GM23248 (cell line): ENCODE measurements around the gene NSF. TPM values are rescaled to one million over a fixed set of nuclear protein-coding genes. Genes with fewer than 3 reads are reported as not detected.
A peak's percentile ranks its signal among the peaks of the same experiment; 100 is the strongest.

Experiments
- DNase-seq: peaks from one replicate; pipeline ENCODE4 v3.0.0-alpha.2; 2015
- H2AFZ ChIP-seq: fragments of 200-600 bp; sonication (generic); 2 replicates; pipeline ENCODE4 v1.6.1; 2016; ENCODE audit warnings: antibody characterized with exemption
- H3F3A ChIP-seq: fragments of 200-600 bp; sonication (generic); 2 replicates; pipeline ENCODE4 v1.6.1; 2016; ENCODE audit warnings: mild to moderate bottlenecking, antibody characterized with exemption, mixed run types; ENCODE audit not compliant: insufficient read depth
- H3K27ac ChIP-seq: fragments of 200-600 bp; sonication (generic); 2 replicates; pipeline ENCODE4 v1.5.1; 2016; ENCODE audit warnings: mild to moderate bottlenecking
- H3K27me3 ChIP-seq: fragments of 200-600 bp; sonication (generic); replicated peaks from 2 replicates; pipeline ENCODE4 v1.6.1; 2016; ENCODE audit warnings: mild to moderate bottlenecking; ENCODE audit not compliant: insufficient read depth
- H3K36me3 ChIP-seq: fragments of 200-600 bp; sonication (generic); 2 replicates; pipeline ENCODE4 v1.6.1; 2016; ENCODE audit warnings: low read depth, mild to moderate bottlenecking
- H3K4me1 ChIP-seq: fragments of 200-600 bp; sonication (generic); 2 replicates; pipeline ENCODE4 v1.6.1; 2016; ENCODE audit warnings: mild to moderate bottlenecking; ENCODE audit not compliant: insufficient read depth
- H3K4me2 ChIP-seq: fragments of 200-600 bp; sonication (generic); one replicate; pipeline ENCODE4 v1.6.1; 2016; ENCODE audit warnings: mild to moderate bottlenecking; ENCODE audit not compliant: unreplicated experiment
- H3K4me3 ChIP-seq: fragments of 200-600 bp; sonication (generic); 2 replicates; pipeline ENCODE4 v1.5.1; 2016; ENCODE audit warnings: mild to moderate bottlenecking
- H3K79me2 ChIP-seq: fragments of 200-600 bp; sonication (generic); 2 replicates; pipeline ENCODE4 v1.6.1; 2016; ENCODE audit warnings: mild to moderate bottlenecking; ENCODE audit not compliant: insufficient read depth
- H3K9ac ChIP-seq: fragments of 200-600 bp; sonication (generic); 2 replicates; pipeline ENCODE4 v1.6.1; 2016; ENCODE audit warnings: mild to moderate bottlenecking
- H3K9me2 ChIP-seq: fragments of 200-600 bp; sonication (generic); 2 replicates; pipeline ENCODE4 v1.6.1; 2016; ENCODE audit warnings: mixed run types, mild to moderate bottlenecking, moderate library complexity; ENCODE audit not compliant: insufficient read depth
- H3K9me3 ChIP-seq: fragments of 200-600 bp; sonication (generic); one replicate; pipeline ENCODE4 v1.6.1; 2017; ENCODE audit warnings: low read depth
- H4K20me1 ChIP-seq: fragments of 200-600 bp; sonication (generic); 2 replicates; pipeline ENCODE4 v1.6.0; 2016; ENCODE audit not compliant: insufficient read depth
- EZH2 ChIP-seq: fragments of 200-600 bp; sonication (generic); IDR thresholded peaks from 2 replicates; pipeline ENCODE4 v1.6.1; 2018; ENCODE audit warnings: antibody characterized with exemption, mild to moderate bottlenecking; ENCODE audit not compliant: insufficient read depth, poor library complexity, severe bottlenecking
- EZH2phosphoT487 ChIP-seq: fragments of 200-600 bp; sonication (generic); IDR thresholded peaks from 2 replicates; pipeline ENCODE4 v1.6.1; 2018; ENCODE audit warnings: antibody characterized with exemption, moderate library complexity, mild to moderate bottlenecking, low read depth; ENCODE audit not compliant: insufficient read depth
- WGBS, 2 experiments: methylation state at CpG; one replicate each; pipeline ENCODE4 v1.1.6; 2015 to 2017; ENCODE audit warnings: low lambda C conversion rate in 2 of 2, low coverage in 1 of 2; ENCODE audit errors: missing lambda C conversion rate in 2 of 2; 5-methylcytosine and 5-hydroxymethylcytosine counted together
- in situ Hi-C: fragments of 300-500 bp; cut with MboI; formaldehyde crosslinking; loops from 2 replicates; pipeline ENCODE4 v1.15.0; 2020
- polyA plus RNA-seq: library from polyadenylated mRNA; unstranded; fragments of >200 nt; fragmentation: Nextera tagmentation; extraction: Ambion mirVana; gene quantifications from 2 replicates; pipeline ENCODE4 v1.2.1, GENCODE V29; 2016
- total RNA-seq: library from RNA; depleted of rRNA; stranded (reverse); fragments of >200 nt; shearing (Covaris generic); gene quantifications from 2 replicates; pipeline ENCODE4 v1.2.3, GENCODE V29; 2014

The NSF gene
- total and polyA plus RNA-seq, 2 experiments from 2014 or later, result 44.2 to 44.9 TPM

DNA sequence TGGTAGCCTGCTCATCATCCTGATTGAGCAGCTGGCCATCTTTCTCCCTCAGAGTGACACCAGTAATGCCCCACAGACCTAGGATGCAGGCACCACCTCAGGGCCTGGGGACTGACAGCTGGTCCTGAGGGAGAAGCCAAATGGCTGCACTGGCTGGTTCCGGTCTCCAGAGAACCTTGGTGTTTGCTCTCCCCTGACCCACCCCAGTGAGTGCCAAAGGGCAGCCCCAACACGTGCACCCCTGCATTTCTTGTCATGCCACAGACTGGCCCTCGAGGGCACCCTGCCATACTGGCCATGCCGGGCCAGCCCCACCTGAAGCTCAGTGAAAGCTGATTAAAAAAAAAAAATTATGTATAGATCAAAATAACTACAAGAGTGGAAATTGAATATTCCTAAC, 127.5 kb downstream of the NSF start:
- Histone ChIP-seq H3F3A (no peaks in the 10 kb centered on the region), H3K27ac (no peak overlapping the region), H3K36me3 (peaks cover 19% of the 10 kb centered on the region; the same call in 1 of the 2 replicates), H2AFZ (no peak overlapping the region), H3K79me2 (no peaks in the 10 kb centered on the region), H4K20me1 (no peaks in the 10 kb centered on the region), H3K4me1 (0 out of 2 replicates have a peak, but pooled peaks cover 12% of the 10 kb centered on the region), H3K9me2 (no peaks in the 10 kb centered on the region), H3K9ac (no peak overlapping the region), H3K4me3 (no peak overlapping the region), H3K9me3 (no peaks in the 10 kb centered on the region), H3K4me2 (no peak overlapping the region), H3K27me3 (no peaks in the 10 kb centered on the region)
- 85 to 92% methylated on average over 4 of the region's 4 CpGs for WGBS, 2 experiments
- TF ChIP-seq EZH2 (no peak), EZH2phosphoT487 (no peak)
- no peak for DNase-seq
- in situ Hi-C loops, result no loop called here

DNA sequence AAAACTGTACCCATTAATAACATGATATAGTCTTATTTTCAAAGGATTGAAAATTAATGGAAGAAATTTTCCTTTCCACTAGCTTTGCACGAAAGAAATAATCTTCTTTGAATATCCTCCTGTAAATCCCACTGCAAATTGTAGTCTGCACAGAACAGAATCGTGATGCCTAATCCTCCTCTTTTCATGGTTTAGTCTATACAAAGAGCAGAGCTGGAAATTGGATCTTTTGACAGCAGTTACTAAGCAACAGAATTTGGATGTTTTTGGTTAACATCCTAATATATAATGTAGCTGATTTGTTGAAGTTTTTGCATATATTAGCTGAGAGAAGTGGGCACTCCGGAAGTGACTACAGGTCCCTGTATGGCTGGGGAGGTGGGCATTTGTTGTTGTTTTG, 129.4 kb downstream of the NSF start:
- no peaks in the 10 kb centered on the region for H3K79me2 ChIP-seq
- peaks cover 9% of the 10 kb centered on the region; the same call in 1 of the 2 replicates for H3K36me3 ChIP-seq
- no peak overlapping the region for H3K4me3 ChIP-seq
- H3K4me2 ChIP-seq, result no peak overlapping the region
- in situ Hi-C loops, result no loop called here
- TF ChIP-seq EZH2phosphoT487 (no peak), EZH2 (no peak)
- H3K9ac ChIP-seq, result no peak overlapping the region
- no peaks in the 10 kb centered on the region for H3K27me3 ChIP-seq
- no peak overlapping the region for H3K27ac ChIP-seq
- H2AFZ ChIP-seq, result no peak overlapping the region
- WGBS, 2 experiments, result 82 to 83% methylated on average over 3 of the region's 3 CpGs
- H3F3A ChIP-seq, result no peaks in the 10 kb centered on the region
- no peak for DNase-seq
- H4K20me1 ChIP-seq, result no peaks in the 10 kb centered on the region
- H3K9me2 ChIP-seq, result no peaks in the 10 kb centered on the region
- H3K4me1 ChIP-seq, result 0 out of 2 replicates have a peak, but pooled peaks cover 13% of the 10 kb centered on the region
- no peaks in the 10 kb centered on the region for H3K9me3 ChIP-seq

DNA sequence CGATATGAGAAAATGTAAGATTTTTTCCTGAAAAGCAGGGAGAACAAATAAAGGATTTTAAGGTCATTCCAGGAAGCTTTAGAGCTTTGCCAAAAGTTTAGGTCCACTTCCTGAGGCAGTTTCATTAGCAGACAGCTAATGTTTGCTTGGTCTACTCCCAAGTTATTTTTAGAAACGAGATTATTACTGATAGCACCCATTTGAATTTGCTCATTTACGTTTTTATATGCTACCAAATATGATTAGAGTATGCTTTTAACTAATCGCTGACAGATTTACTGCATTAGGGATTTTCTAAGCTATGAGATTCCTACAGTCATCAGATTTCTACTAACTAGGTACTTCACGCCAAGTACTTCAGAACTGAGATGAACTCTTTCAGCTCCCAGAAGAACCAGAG, 129.9 kb downstream of the NSF start:
- in situ Hi-C loops, result no loop called here
- H3K9ac ChIP-seq, result no peak overlapping the region
- H3K9me3 ChIP-seq, result no peaks in the 10 kb centered on the region
- H3K4me3 ChIP-seq, result no peak overlapping the region
- H3K4me2 ChIP-seq, result no peak overlapping the region
- H2AFZ ChIP-seq, result no peak overlapping the region
- no peaks in the 10 kb centered on the region for H4K20me1 ChIP-seq
- H3K9me2 ChIP-seq, result no peaks in the 10 kb centered on the region
- H3K4me1 ChIP-seq, result 0 out of 2 replicates have a peak, but pooled peaks cover 13% of the 10 kb centered on the region
- no peaks in the 10 kb centered on the region for H3K79me2 ChIP-seq
- no peak for DNase-seq
- peaks cover 7% of the 10 kb centered on the region; the same call in 1 of the 2 replicates for H3K36me3 ChIP-seq
- 0 out of 2 replicates have a peak, but pooled peaks cover 4% of the 10 kb centered on the region for H3F3A ChIP-seq
- H3K27ac ChIP-seq, result no peak overlapping the region
- H3K27me3 ChIP-seq, result no peaks in the 10 kb centered on the region
- TF ChIP-seq EZH2phosphoT487 (no peak), EZH2 (no peak)
- 84 to 90% methylated on average over 5 of the region's 5 CpGs for WGBS, 2 experiments

DNA sequence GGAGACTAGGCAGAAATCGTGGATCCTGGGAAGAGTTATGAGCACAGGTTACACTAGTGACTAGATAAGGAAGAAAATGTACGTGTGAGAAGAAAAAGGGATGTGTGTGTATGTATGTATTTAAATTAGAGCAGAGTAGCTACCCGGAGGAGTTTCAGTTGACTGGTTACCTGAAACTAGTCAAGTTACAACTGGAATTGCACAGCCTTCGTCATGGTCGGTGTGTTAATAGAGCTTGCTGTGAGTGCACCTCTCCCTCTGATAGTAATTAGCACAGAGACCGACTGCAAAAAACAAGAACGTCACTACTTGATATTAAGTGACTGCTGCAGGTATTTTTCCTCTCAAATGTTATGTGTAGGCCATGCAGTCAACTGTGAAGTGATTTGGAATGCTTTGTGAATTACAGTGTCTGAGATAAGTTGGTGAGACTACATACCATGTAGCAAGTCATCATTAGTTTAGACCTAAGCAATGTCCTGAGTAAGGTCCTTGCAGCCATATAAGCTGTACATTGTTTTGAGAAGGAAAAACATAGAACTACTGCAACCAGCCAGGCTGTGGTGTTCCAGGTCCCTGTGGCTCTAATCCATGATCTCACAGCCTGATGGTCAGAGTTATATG, 132.3 kb downstream of the NSF start:
- WGBS, 2 experiments, result 96 to 98% methylated on average over 7 of the region's 7 CpGs
- no peaks in the 10 kb centered on the region for H3K79me2 ChIP-seq

DNA sequence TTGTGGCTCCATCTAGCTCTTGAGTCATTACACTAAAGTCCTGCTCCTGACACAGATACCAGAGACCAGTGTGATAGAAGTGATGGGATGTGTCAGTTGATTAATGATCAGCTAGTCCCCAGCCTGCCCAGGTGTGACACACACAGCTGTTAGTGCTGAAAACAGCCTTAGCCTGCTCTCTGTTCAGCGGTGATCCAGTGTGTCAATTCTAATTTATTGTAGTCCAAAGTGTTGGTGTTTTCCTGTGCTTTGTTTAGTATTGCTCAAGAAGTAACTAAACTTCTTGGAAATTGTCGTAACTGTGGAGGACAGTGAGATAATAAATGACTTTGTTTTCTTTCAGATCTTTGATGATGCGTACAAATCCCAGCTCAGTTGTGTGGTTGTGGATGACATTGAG, 135.7 kb downstream of the NSF start:
- Histone ChIP-seq H3K27me3 (no peaks in the 10 kb centered on the region), H3K9me3 (no peaks in the 10 kb centered on the region), H3K4me3 (no peak overlapping the region), H3K9me2 (no peaks in the 10 kb centered on the region), H4K20me1 (no peaks in the 10 kb centered on the region), H3K4me2 (peak overlapping the region; percentile 55), H3K79me2 (no peaks in the 10 kb centered on the region), H3F3A (peaks cover 32% of the 10 kb centered on the region), H2AFZ (no peak overlapping the region; the same call in 1 of the 2 replicates), H3K27ac (peak overlapping the region; percentile 66), H3K4me1 (peaks cover 30% of the 10 kb centered on the region), H3K9ac (no peak overlapping the region; the same call in 1 of the 2 replicates), H3K36me3 (0 out of 2 replicates have a peak, but pooled peaks cover 17% of the 10 kb centered on the region)
- TF ChIP-seq EZH2 (no peak), EZH2phosphoT487 (no peak)
- in situ Hi-C loops, result no loop called here
- 47 to 50% methylated on average over 3 of the region's 3 CpGs for WGBS, 2 experiments
- peak; percentile 38 for DNase-seq

More for the DNA sequence above, 132.3 kb downstream of the NSF start:
- no peak overlapping the region for H2AFZ ChIP-seq
- DNase-seq, result peak; percentile 16
- H3K9me3 ChIP-seq, result no peaks in the 10 kb centered on the region
- no peaks in the 10 kb centered on the region for H4K20me1 ChIP-seq
- in situ Hi-C loops, result no loop called here
- no peaks in the 10 kb centered on the region for H3K9me2 ChIP-seq
- H3K9ac ChIP-seq, result no peak overlapping the region
- peaks cover 26% of the 10 kb centered on the region for H3F3A ChIP-seq
- TF ChIP-seq EZH2phosphoT487 (no peak), EZH2 (no peak)
- no peaks in the 10 kb centered on the region for H3K27me3 ChIP-seq
- H3K4me2 ChIP-seq, result no peak overlapping the region
- no peak overlapping the region for H3K4me3 ChIP-seq
- peaks cover 35% of the 10 kb centered on the region for H3K4me1 ChIP-seq
- H3K36me3 ChIP-seq, result no peaks in the 10 kb centered on the region
- no peak overlapping the region for H3K27ac ChIP-seq
